GM12892 (cell line): Measurements from ENCODE around the gene PTPRK.

ENCODE experiments used
- POLR2A ChIP-seq: IDR thresholded peaks from 2 replicates; pipeline ENCODE4 v1.6.1; 2011; ENCODE audit warnings: low read depth, low read length, control low read depth
- POLR2AphosphoS5 ChIP-seq: IDR thresholded peaks from 2 replicates; pipeline ENCODE4 v1.6.1; 2011; ENCODE audit warnings: low read depth, low read length, control low read depth

DNA sequence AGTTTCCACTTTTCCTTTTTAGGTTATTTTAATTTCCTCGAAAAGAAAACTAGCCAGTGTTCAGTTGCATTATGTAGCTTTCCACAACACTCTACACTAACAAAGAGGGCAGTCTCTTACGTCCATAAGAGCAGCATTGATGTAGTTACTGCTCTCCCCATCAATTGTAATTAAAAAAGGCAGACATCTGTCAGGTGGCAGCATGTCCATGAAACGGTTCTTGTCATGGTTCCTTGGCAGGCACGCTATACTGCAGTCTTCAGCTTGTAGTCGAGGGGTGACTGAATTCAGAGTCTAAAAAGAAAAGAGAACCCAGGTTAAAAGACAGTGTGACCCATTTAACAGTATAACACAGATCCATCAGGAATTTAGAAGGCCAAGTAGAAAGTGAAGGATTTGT lies 539.4 kb downstream of the PTPRK start:
- TF ChIP-seq POLR2A (no peak), POLR2AphosphoS5 (no peak)
